GM10248 (cell line): ENCODE data around the gene PLXNB2.

ENCODE experiments used
- CTCF ChIA-PET: fragments of 300-600 bp; sonication (Branson Sonifier 250); formaldehyde crosslinking; extraction: SDS; loops from one replicate; lab custom pipeline; 2021; ENCODE audit warnings: antibody characterized with exemption; lab: Yijun Ruan, JAX
- POLR2A ChIA-PET: fragments of 350-650 bp; sonication (Branson Sonifier 250); formaldehyde crosslinking; extraction: SDS; loops from one replicate; lab custom pipeline; 2020; ENCODE audit warnings: antibody characterized with exemption; lab: Yijun Ruan, JAX
- DNase-seq: peaks from one replicate; pipeline ENCODE4 v3.0.0; 2012; ENCODE audit errors: extremely low spot score
- TF ChIP-seq, protein P1 (sequence below): IDR thresholded peaks from 2 replicates; pipeline ENCODE4 v1.5.1; 2012; ENCODE audit warnings: mild to moderate bottlenecking, low read depth; ENCODE audit errors: extremely low read depth, missing control alignments, control extremely low read depth

The PLXNB2 gene

GRCh38 chr22:50238755-50239154 lies 68.7 kb downstream of the PLXNB2 start:
- ChIA-PET POLR2A (no interaction called here), CTCF (interaction anchor here (1.4 to 2.9 kb wide), 2 partner anchors 11 to 259 kb away, joined by 4 to 15 read pairs; no protein-coding TSS in a partner anchor)
- no peak for DNase-seq
- TF ChIP-seq, protein P1, sequence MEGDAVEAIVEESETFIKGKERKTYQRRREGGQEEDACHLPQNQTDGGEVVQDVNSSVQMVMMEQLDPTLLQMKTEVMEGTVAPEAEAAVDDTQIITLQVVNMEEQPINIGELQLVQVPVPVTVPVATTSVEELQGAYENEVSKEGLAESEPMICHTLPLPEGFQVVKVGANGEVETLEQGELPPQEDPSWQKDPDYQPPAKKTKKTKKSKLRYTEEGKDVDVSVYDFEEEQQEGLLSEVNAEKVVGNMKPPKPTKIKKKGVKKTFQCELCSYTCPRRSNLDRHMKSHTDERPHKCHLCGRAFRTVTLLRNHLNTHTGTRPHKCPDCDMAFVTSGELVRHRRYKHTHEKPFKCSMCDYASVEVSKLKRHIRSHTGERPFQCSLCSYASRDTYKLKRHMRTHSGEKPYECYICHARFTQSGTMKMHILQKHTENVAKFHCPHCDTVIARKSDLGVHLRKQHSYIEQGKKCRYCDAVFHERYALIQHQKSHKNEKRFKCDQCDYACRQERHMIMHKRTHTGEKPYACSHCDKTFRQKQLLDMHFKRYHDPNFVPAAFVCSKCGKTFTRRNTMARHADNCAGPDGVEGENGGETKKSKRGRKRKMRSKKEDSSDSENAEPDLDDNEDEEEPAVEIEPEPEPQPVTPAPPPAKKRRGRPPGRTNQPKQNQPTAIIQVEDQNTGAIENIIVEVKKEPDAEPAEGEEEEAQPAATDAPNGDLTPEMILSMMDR: no peak

DNA sequence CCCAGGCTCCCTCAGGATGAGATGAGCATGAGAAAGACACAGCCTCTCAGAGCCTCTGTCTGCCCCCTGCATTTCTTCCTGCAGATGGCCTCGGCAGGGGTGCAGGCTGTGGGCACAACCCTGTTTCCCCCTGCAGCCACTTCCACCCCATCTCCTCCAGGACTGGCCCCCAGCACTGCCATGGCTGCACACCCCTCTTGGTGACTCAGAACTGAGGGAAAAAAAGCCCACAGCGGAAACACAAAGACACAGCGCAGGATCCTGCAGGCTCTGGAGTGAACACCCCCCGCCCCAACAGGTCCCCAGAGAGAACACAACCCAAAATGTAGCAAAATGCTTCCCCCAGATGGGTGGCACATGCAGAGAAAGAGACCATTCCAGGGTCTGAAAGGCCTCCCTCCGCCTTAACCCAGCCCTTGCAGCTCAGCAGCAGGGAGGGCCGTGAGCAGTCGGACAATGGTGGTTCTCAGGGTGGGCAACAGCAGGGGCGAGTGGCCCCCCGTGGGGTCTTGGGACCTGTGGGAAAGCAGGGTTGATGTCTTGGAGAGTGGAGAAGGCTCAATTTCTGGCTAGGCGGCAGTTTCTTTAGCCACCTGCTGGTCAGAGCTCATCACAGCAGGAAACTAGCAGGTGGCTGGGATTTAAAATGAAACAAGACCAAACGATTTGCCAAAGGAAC lies 70.6 kb downstream of the PLXNB2 start:
- POLR2A ChIA-PET: no interaction called here
- TF ChIP-seq, protein P1: peak; percentile 30
- DNase-seq: no peak
- CTCF ChIA-PET: interaction anchor here (0.6 to 3.0 kb wide), 9 partner anchors 14 to 163 kb away, joined by 3 to 10 read pairs (median 3); partner anchors contain the start of gene HDAC10

DNA sequence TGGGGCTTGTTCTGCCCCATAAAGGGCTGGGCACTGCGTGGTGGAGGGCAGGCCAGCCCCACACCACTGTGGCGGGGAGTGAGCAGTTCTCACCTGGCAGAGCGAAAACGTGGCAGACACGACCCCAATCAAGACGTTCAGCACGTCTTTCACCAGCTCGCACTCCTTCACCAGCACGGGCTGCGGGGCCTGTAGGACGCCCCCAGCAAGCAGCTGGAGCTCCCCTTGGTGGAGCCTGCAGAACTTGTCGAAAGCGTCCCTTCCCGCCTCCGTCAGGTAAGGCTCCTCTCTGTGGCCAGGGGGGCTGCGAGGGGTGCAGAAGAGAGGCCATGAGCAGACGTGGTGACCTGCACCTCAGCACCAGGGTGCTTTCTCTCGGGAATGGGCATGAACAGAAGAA lies 74.2 kb downstream of the PLXNB2 start:
- DNase-seq: no peak
- CTCF ChIA-PET: interaction anchor here (1.3 to 4.3 kb wide), 4 partner anchors 8 to 27 kb away, joined by 4 to 23 read pairs (median 4); partner anchors contain the start of gene HDAC10
- POLR2A ChIA-PET: no interaction called here
- TF ChIP-seq, protein P1: no peak

DNA sequence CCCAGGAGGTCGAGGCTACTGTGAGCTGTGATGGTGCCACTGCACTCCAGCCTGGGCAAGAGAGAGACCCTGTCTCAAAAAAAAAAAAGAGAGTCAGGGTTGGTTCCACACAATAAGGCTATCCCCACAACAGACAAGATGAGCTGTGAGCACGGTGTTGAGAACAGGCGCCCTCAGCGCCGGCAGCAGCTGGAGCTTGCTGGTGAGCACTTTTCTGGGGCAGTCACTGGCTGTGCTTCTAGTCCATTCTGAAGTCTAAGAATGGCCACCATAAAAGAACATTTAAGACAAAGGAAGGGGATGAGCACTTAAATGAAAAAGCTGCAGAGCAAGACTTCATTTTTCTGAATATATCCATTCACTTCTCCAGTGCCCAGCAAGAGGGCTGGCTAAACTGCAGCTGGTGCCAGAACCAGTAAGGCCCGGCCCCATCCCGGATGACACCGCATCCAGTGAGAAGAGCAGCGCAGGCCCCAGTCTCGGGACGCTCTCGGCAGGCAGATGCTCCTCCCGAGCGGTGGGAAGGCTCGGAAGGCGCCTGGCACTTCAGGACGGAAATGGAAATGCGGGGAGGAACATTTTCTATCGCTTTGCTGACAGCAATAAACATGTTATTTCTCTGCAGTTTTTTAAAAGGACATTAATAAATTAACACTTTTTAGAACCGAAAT lies 74.8 kb downstream of the PLXNB2 start:
- ChIA-PET CTCF (interaction anchor here (1.3 to 4.3 kb wide), 4 partner anchors 9 to 26 kb away, joined by 4 to 23 read pairs (median 4); partner anchors contain the start of gene HDAC10), POLR2A (no interaction called here)
- no peak for DNase-seq
- TF ChIP-seq, protein P1: no peak

DNA sequence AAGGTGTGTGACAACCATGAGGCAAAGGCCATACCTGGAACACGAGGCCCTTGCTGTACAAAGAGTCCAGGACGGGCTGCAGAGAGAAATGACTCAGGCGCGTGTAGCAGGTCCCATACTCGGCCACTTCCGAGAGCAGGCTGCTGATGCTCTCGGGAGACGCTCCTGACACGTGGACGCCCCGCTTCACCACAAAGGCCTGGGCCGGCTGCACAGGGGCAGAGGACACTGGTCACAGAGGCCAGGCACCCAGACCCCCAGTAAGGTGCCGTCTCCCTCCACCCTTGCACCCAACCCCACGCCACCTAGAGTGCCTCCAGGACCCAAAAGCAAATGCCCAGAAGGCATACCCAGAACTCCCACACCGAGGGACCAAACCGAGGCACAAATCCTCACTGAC lies 78.1 kb downstream of the PLXNB2 start:
- CTCF ChIA-PET: interaction anchor here (1.7 to 4.3 kb wide), 2 partner anchors 12 to 98 kb away, joined by 4 to 23 read pairs; no protein-coding TSS in a partner anchor

DNA sequence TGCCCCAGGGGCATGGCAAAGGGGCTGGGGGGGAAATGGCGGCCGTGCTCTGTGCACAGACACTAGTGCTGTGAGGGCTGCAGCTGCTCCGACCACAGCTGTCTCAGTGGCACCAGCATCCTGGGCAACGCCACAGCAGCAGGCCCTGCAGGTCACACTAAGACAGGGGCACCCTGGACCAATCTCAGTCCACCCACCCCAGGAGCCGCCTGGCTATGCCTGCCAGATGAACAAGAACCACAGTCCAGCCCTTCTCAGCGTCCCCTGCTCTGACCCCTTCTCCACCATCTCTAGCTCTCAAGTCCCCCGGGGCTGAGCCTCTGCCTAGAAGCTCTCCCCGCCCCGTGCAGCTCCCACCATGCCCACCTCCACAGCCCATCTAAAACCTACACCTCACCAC lies 79.1 kb downstream of the PLXNB2 start:
- ChIA-PET POLR2A (no interaction called here), CTCF (interaction anchor here (3.2 kb wide), 1 partner anchor 12 kb away, joined by 15 read pairs; no protein-coding TSS in a partner anchor)
- TF ChIP-seq, protein P1: no peak
- no peak for DNase-seq

More for the DNA sequence above, 78.1 kb downstream of the PLXNB2 start:
- TF ChIP-seq, protein P1: no peak
- no peak for DNase-seq
- POLR2A ChIA-PET: no interaction called here
